Measurements from ENCODE around the gene CFAP68. TPM values are rescaled to one million over a fixed set of nuclear protein-coding genes. Genes with fewer than 3 reads are reported as not detected.

Gene CFAP68
- total and polyA plus RNA-seq, 2 of the 13 experiments (the other 11 are each of a cell fraction or from before 2014, with no cell fraction given): 22.2 to 25.6 TPM

DNA sequence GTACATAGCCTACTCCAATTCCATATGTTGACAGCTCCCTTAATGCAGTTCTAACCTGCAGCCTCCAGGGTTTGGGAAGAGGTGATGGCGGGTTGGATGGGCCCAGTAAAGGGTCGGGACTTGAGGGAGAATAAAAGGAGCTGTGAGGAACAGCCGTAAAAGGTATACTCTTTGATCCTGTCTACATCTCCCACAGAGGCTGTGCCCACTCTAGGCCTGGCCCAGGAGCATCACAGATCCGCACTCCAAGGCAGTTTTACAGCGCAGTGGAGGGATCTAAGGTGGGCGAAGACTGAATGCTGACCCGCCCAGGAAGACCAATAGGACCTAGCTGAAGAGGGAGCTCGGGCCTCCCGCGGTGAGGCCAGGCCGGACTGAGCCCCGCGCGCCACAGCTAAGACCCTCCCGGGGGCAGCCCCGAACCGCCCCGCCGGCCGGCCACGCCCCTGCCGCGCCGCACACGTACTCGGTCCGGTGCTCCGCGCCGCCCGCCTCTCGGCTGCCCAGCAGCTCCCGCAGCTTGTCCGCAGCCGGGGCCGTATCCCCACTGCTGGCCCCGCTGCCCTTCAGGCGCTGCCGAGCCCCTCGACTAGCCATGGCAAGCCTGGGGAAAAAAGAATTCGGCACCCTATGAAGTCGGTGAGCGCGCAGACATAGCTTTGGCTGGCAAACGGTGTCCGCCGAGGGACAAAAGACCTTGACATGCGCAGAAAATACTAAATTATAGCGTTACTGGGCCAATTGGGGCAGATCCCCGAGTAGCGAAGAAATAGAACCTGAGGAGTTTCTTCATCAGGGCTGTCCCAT, 8.3 kb upstream of the CFAP68 start, which contains the start of gene ALG9 (continued):
- TF ChIP-seq, protein P1, sequence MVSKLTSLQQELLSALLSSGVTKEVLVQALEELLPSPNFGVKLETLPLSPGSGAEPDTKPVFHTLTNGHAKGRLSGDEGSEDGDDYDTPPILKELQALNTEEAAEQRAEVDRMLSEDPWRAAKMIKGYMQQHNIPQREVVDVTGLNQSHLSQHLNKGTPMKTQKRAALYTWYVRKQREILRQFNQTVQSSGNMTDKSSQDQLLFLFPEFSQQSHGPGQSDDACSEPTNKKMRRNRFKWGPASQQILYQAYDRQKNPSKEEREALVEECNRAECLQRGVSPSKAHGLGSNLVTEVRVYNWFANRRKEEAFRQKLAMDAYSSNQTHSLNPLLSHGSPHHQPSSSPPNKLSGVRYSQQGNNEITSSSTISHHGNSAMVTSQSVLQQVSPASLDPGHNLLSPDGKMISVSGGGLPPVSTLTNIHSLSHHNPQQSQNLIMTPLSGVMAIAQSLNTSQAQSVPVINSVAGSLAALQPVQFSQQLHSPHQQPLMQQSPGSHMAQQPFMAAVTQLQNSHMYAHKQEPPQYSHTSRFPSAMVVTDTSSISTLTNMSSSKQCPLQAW (CRISPR knock-in tag; IDR thresholded peaks at IDR 0.05): no peak
- TF ChIP-seq, protein P2, sequence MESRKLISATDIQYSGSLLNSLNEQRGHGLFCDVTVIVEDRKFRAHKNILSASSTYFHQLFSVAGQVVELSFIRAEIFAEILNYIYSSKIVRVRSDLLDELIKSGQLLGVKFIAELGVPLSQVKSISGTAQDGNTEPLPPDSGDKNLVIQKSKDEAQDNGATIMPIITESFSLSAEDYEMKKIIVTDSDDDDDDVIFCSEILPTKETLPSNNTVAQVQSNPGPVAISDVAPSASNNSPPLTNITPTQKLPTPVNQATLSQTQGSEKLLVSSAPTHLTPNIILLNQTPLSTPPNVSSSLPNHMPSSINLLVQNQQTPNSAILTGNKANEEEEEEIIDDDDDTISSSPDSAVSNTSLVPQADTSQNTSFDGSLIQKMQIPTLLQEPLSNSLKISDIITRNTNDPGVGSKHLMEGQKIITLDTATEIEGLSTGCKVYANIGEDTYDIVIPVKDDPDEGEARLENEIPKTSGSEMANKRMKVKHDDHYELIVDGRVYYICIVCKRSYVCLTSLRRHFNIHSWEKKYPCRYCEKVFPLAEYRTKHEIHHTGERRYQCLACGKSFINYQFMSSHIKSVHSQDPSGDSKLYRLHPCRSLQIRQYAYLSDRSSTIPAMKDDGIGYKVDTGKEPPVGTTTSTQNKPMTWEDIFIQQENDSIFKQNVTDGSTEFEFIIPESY (CRISPR knock-in tag; IDR thresholded peaks at IDR 0.05): no peak
- TF ChIP-seq PAWR (CRISPR knock-in tag; IDR thresholded peaks at IDR 0.05; ENCODE audit: borderline replicate concordance): no peak
- TF ChIP-seq HOMEZ (CRISPR knock-in tag; IDR thresholded peaks at IDR 0.05; ENCODE audit: low read depth): 0 out of 2 replicates have a peak, but pooled peaks have one; percentile 36
- no peak for TF ChIP-seq ZFP36 (IDR thresholded peaks at IDR 0.05; ENCODE audit: borderline replicate concordance, low read depth, low read length, partially characterized antibody)
- TF ChIP-seq, protein P3, sequence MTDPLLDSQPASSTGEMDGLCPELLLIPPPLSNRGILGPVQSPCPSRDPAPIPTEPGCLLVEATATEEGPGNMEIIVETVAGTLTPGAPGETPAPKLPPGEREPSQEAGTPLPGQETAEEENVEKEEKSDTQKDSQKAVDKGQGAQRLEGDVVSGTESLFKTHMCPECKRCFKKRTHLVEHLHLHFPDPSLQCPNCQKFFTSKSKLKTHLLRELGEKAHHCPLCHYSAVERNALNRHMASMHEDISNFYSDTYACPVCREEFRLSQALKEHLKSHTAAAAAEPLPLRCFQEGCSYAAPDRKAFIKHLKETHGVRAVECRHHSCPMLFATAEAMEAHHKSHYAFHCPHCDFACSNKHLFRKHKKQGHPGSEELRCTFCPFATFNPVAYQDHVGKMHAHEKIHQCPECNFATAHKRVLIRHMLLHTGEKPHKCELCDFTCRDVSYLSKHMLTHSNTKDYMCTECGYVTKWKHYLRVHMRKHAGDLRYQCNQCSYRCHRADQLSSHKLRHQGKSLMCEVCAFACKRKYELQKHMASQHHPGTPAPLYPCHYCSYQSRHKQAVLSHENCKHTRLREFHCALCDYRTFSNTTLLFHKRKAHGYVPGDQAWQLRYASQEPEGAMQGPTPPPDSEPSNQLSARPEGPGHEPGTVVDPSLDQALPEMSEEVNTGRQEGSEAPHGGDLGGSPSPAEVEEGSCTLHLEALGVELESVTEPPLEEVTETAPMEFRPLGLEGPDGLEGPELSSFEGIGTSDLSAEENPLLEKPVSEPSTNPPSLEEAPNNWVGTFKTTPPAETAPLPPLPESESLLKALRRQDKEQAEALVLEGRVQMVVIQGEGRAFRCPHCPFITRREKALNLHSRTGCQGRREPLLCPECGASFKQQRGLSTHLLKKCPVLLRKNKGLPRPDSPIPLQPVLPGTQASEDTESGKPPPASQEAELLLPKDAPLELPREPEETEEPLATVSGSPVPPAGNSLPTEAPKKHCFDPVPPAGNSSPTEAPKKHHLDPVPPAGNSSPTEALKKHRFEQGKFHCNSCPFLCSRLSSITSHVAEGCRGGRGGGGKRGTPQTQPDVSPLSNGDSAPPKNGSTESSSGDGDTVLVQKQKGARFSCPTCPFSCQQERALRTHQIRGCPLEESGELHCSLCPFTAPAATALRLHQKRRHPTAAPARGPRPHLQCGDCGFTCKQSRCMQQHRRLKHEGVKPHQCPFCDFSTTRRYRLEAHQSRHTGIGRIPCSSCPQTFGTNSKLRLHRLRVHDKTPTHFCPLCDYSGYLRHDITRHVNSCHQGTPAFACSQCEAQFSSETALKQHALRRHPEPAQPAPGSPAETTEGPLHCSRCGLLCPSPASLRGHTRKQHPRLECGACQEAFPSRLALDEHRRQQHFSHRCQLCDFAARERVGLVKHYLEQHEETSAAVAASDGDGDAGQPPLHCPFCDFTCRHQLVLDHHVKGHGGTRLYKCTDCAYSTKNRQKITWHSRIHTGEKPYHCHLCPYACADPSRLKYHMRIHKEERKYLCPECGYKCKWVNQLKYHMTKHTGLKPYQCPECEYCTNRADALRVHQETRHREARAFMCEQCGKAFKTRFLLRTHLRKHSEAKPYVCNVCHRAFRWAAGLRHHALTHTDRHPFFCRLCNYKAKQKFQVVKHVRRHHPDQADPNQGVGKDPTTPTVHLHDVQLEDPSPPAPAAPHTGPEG (CRISPR knock-in tag; IDR thresholded peaks at IDR 0.05): peak; percentile 83
- no peak for TF ChIP-seq ETV5 (CRISPR knock-in tag; IDR thresholded peaks at IDR 0.05; ENCODE audit: borderline replicate concordance)
- peak; percentile 33 for TF ChIP-seq ZMYM3 (CRISPR knock-in tag; IDR thresholded peaks at IDR 0.05)
- no peak for TF ChIP-seq ZNF235 (CRISPR knock-in tag; IDR thresholded peaks at IDR 0.05; ENCODE audit: borderline replicate concordance)
